Activated T-cell treated with anti-CD3 and anti-CD28 coated beads, Interleukin-2, amount 50 U/mL, for 24 hours (primary cell): ENCODE measurements around the gene SALL4.
"Not testable (repeated sequence)": the region's sequence is repeated elsewhere in the genome, so short reads cannot be mapped to it uniquely, and the experiment has no call there.

Source experiments
- DNase-seq: peaks from one replicate; pipeline ENCODE4 v3.0.0-alpha.2; 2020
- H3K27ac Mint-ChIP-seq: 2 replicates; pipeline ENCODE4 v1.8.0; 2020; ENCODE audit warnings: mild to moderate bottlenecking, mixed read lengths
- H3K27me3 Mint-ChIP-seq: 2 replicates; pipeline ENCODE4 v1.8.0; 2020; ENCODE audit warnings: mixed read lengths
- H3K36me3 Mint-ChIP-seq: 2 replicates; pipeline ENCODE4 v1.8.0; 2020; ENCODE audit warnings: low read depth, mixed read lengths
- H3K4me1 Mint-ChIP-seq: 2 replicates; pipeline ENCODE4 v1.8.0; 2020; ENCODE audit warnings: low read depth, mixed read lengths
- H3K4me3 Mint-ChIP-seq: 2 replicates; pipeline ENCODE4 v1.8.0; 2020; ENCODE audit warnings: mild to moderate bottlenecking, moderate library complexity, mixed read lengths
- H3K9me3 Mint-ChIP-seq: 2 replicates; pipeline ENCODE4 v1.8.0; 2020; ENCODE audit warnings: mixed read lengths

The SALL4 gene

GRCh38 chr20:51802170-51802751 lies at the start of gene SALL4:
TSS of gene SALL4 (minus strand) at chr20:51802521. CDS start at chr20:51802408, 113 bp downstream.
- Mint-ChIP-seq H3K27me3 (peaks cover 80% of the 10 kb centered on the region), H3K4me1 (peaks cover 13% of the 10 kb centered on the region), H3K4me3 (no peak within 1 kb of the TSS), H3K36me3 (no peaks in the 10 kb centered on the region), H3K9me3 (no peaks in the 10 kb centered on the region), H3K27ac (no peak within 1 kb of the TSS)
- DNase-seq: no peak

DNA sequence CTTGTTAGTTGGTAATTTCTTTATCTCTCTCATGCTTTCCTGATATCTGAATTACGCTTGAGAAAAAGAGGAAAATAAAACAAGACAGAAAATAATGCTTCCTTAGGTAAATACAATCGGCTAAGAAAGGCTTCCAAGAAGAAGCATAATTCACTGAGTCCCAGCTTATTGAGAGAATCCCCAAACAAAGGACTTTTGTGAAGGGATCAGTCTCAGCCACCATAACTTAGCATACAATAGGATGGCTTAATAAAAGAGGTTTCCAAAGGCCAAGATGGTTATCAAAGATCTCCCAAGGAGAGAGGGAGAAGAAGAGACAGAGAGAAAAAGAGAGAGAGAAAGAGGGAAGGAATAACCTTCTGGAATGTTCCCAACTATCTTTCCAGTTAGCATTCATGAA lies 46.0 kb upstream of the SALL4 start:
- H3K4me3 Mint-ChIP-seq: no peak overlapping the region
- H3K9me3 Mint-ChIP-seq: no peaks in the 10 kb centered on the region
- no peak overlapping the region for H3K27ac Mint-ChIP-seq
- H3K4me1 Mint-ChIP-seq: no peaks in the 10 kb centered on the region
- no peak for DNase-seq
- H3K36me3 Mint-ChIP-seq: no peaks in the 10 kb centered on the region
- peaks cover 5% of the 10 kb centered on the region for H3K27me3 Mint-ChIP-seq

DNA sequence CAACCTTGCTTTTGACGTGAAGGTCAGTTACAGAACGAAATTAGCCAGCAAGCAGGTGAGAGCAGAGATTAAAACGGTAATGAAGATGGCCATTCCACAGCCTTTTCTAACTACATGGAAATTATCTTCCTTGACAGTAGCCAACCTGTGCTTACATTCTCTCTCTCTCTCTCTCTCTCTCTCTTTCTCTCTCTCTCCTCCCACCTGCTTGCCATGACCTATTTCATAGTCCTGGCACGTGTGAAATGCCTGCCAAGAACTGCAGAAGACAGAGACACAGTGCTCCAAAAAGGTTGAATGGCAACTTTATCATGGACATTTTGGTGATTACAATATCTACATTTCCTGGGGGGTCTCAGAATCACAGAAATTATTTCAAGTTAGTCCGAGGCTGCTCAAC lies 38.5 kb upstream of the SALL4 start:
- Mint-ChIP-seq H3K36me3 (no peaks in the 10 kb centered on the region), H3K4me1 (no peaks in the 10 kb centered on the region), H3K4me3 (no peak overlapping the region), H3K9me3 (no peaks in the 10 kb centered on the region), H3K27ac (no peak overlapping the region), H3K27me3 (peaks cover 5% of the 10 kb centered on the region)
- no peak for DNase-seq

DNA sequence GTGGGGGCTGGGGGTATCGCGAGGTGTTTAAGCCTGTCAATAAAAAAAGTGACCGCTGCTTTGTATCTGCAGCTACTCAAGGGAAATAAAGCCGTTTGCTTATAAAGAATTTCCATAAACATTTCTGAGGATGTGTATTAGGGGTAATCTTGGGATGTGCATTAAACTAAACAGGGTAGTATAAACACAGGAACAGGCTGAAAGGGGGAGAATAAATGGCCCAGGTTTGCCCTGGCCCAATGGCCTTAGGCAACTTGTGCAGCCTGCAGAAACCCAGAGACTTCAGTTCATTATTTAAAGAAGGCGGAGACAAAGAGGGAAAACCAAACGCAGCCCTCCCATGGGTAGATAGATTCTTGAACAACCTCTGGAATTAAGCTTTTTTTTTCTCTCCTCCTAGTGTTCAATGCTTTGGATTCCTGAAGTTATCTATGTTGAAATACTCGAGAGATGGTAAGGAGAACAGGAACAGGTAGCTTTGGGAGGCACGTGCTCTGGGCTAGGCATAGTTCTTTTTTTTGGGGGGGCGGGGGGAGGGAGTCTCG lies 35.6 kb upstream of the SALL4 start:
- Mint-ChIP-seq H3K27me3 (peaks cover 3% of the 10 kb centered on the region), H3K36me3 (no peaks in the 10 kb centered on the region), H3K27ac (no peak overlapping the region), H3K9me3 (no peaks in the 10 kb centered on the region), H3K4me3 (no peak overlapping the region), H3K4me1 (no peaks in the 10 kb centered on the region)
- DNase-seq: no peak

DNA sequence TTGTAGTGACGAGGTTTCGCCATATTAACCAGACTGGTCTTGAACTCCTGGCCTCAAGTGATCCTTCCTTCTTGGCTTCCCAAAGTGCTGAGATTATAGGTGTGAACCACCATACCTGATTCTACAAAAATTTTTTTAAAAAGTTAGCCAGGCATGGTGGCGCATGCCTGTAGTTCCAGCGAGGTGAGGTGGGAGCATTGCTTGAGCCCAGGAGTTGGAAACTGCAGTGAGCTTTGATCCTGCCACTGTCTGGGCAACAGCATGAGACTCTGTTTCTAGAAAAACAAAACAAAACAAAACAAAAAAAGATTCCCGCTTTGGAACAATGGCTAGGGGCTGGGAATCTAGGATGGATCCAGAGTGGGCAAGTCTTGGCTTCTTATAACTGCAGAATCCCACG lies 35.1 kb upstream of the SALL4 start:
- Mint-ChIP-seq H3K27ac (no peak overlapping the region), H3K4me3 (no peak overlapping the region), H3K9me3 (no peaks in the 10 kb centered on the region), H3K4me1 (no peaks in the 10 kb centered on the region), H3K36me3 (no peaks in the 10 kb centered on the region), H3K27me3 (peaks cover 3% of the 10 kb centered on the region)
- DNase-seq: no peak

- DNase-seq: no peak
- Mint-ChIP-seq H3K4me1 (no peaks in the 10 kb centered on the region), H3K4me3 (no peak overlapping the region), H3K9me3 (no peaks in the 10 kb centered on the region), H3K27ac (no peak overlapping the region), H3K27me3 (peaks cover 3% of the 10 kb centered on the region), H3K36me3 (no peaks in the 10 kb centered on the region)
Observed at GRCh38 chr20:51833326-51833725, 31.0 kb upstream of the SALL4 start.

GRCh38 chr20:51832276-51832675 lies 30.0 kb upstream of the SALL4 start:
- H3K27me3 Mint-ChIP-seq: peaks cover 3% of the 10 kb centered on the region
- H3K36me3 Mint-ChIP-seq: no peaks in the 10 kb centered on the region
- H3K4me1 Mint-ChIP-seq: no peaks in the 10 kb centered on the region
- no peak overlapping the region for H3K27ac Mint-ChIP-seq
- no peak for DNase-seq
- H3K4me3 Mint-ChIP-seq: no peak overlapping the region
- no peaks in the 10 kb centered on the region for H3K9me3 Mint-ChIP-seq

GRCh38 chr20:51831866-51832265 lies 29.5 kb upstream of the SALL4 start:
- no peak for DNase-seq
- peaks cover 3% of the 10 kb centered on the region for H3K27me3 Mint-ChIP-seq
- H3K4me3 Mint-ChIP-seq: no peak overlapping the region
- H3K36me3 Mint-ChIP-seq: no peaks in the 10 kb centered on the region
- H3K27ac Mint-ChIP-seq: no peak overlapping the region
- H3K9me3 Mint-ChIP-seq: no peaks in the 10 kb centered on the region
- H3K4me1 Mint-ChIP-seq: no peaks in the 10 kb centered on the region

GRCh38 chr20:51830538-51830937 lies 28.2 kb upstream of the SALL4 start:
- Mint-ChIP-seq H3K27ac (no peak overlapping the region), H3K27me3 (peaks cover 6% of the 10 kb centered on the region), H3K9me3 (no peaks in the 10 kb centered on the region), H3K4me1 (no peaks in the 10 kb centered on the region), H3K4me3 (no peak overlapping the region), H3K36me3 (no peaks in the 10 kb centered on the region)
- no peak for DNase-seq

GRCh38 chr20:51828762-51829161 lies 26.4 kb upstream of the SALL4 start:
- Mint-ChIP-seq H3K27ac (no peak overlapping the region), H3K27me3 (peaks cover 2% of the 10 kb centered on the region), H3K4me3 (no peak overlapping the region), H3K36me3 (no peaks in the 10 kb centered on the region), H3K9me3 (no peaks in the 10 kb centered on the region), H3K4me1 (no peaks in the 10 kb centered on the region)
- no peak for DNase-seq

DNA sequence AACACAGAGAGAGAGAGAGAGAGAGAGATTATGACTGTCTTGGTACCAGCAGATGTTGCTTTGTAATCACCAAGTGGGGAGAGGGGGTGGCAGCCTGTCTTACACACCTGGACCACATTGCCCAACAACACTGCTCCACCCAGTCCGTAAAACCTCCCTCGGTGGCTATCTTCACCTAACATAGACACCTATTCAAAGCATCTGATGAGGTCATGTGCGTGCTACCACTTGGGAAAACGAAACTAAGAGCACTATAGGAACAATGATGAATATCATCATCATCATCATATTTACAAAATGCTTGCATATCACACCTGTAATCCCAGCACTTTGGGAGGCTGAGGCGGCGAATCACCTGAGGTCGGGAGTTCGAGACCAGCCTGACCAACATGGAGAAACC lies 24.1 kb upstream of the SALL4 start:
- no peaks in the 10 kb centered on the region for H3K9me3 Mint-ChIP-seq
- no peak overlapping the region for H3K27ac Mint-ChIP-seq
- no peaks in the 10 kb centered on the region for H3K36me3 Mint-ChIP-seq
- H3K4me1 Mint-ChIP-seq: no peaks in the 10 kb centered on the region
- no peak overlapping the region for H3K4me3 Mint-ChIP-seq
- no peak for DNase-seq
- peaks cover 2% of the 10 kb centered on the region for H3K27me3 Mint-ChIP-seq

GRCh38 chr20:51818479-51819008 lies 16.2 kb upstream of the SALL4 start:
- no peak overlapping the region for H3K4me3 Mint-ChIP-seq
- no peaks in the 10 kb centered on the region for H3K9me3 Mint-ChIP-seq
- H3K36me3 Mint-ChIP-seq: no peaks in the 10 kb centered on the region
- no peaks in the 10 kb centered on the region for H3K4me1 Mint-ChIP-seq
- H3K27me3 Mint-ChIP-seq: peaks cover 10% of the 10 kb centered on the region
- no peak for DNase-seq
- no peak overlapping the region for H3K27ac Mint-ChIP-seq

DNA sequence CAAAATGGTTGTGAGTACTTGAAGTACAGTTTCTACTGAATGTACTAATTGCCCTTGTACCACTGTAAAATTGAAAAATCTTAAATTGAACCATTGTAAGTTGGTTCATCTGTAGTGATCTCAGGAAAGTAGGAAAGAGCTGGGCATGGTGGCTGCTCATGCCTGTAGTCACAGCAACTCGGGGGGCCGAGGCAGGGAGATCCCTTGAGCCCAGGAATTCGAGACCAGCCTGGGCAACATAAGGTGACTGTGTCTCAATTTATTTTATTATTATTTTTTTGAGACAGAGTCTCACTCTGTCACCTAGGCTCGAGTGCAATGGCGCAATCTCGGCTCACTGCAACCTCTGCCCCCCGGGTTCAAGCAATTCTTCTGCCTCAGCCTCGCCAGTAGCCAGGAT lies 14.5 kb upstream of the SALL4 start:
- not testable (repeated sequence) for H3K36me3 Mint-ChIP-seq, H3K4me3 Mint-ChIP-seq, H3K27me3 Mint-ChIP-seq, H3K9me3 Mint-ChIP-seq, H3K4me1 Mint-ChIP-seq, H3K27ac Mint-ChIP-seq, DNase-seq

GRCh38 chr20:51815383-51816076 lies 13.2 kb upstream of the SALL4 start:
- Mint-ChIP-seq H3K27me3 (peaks cover 8% of the 10 kb centered on the region), H3K4me1 (no peaks in the 10 kb centered on the region), H3K27ac (no peak overlapping the region)

GRCh38 chr20:51812861-51813260 lies 10.5 kb upstream of the SALL4 start:
- Mint-ChIP-seq H3K27ac (no peak overlapping the region), H3K4me3 (no peak overlapping the region), H3K27me3 (peaks cover 3% of the 10 kb centered on the region), H3K9me3 (no peaks in the 10 kb centered on the region), H3K36me3 (no peaks in the 10 kb centered on the region), H3K4me1 (no peaks in the 10 kb centered on the region)
- no peak for DNase-seq

More at GRCh38 chr20:51815383-51816076, 13.2 kb upstream of the SALL4 start:
- Mint-ChIP-seq H3K4me3 (no peak overlapping the region), H3K36me3 (no peaks in the 10 kb centered on the region), H3K9me3 (no peaks in the 10 kb centered on the region)
- no peak for DNase-seq
